DND-41 (cell line): ENCODE results near the gene SPTY2D1.

Source experiments
- ATAC-seq: fragments of 200-7000 bp; cut with Tn5 transposase; 3 replicates; pipeline ENCODE4 v1.9.1; 2021; ENCODE audit warnings: low read depth; ENCODE audit not compliant: insufficient read depth
- DNase-seq: peaks from one replicate; pipeline ENCODE4 v3.0.0-alpha.2; 2020
- H2AFZ ChIP-seq: 2 replicates; pipeline ENCODE4 v1.6.0; 2012; ENCODE audit warnings: low read depth, low read length
- H3K27ac ChIP-seq: 2 replicates; pipeline ENCODE4 v1.5.1; 2012; ENCODE audit warnings: low read length, inconsistent platforms
- H3K27me3 ChIP-seq: fragments of 200-600 bp; sonication (generic); 2 replicates; pipeline ENCODE4 v1.6.0; 2012; ENCODE audit warnings: low read length, mild to moderate bottlenecking, inconsistent platforms; ENCODE audit not compliant: insufficient read depth, poor library complexity
- H3K36me3 ChIP-seq: 2 replicates; pipeline ENCODE4 v1.5.1; 2012; ENCODE audit warnings: low read length, inconsistent platforms; ENCODE audit not compliant: insufficient read depth
- H3K4me1 ChIP-seq: 2 replicates; pipeline ENCODE4 v1.5.1; 2012; ENCODE audit warnings: mild to moderate bottlenecking, low read length; ENCODE audit not compliant: insufficient read depth
- H3K4me2 ChIP-seq: 2 replicates; pipeline ENCODE4 v1.6.0; 2012; ENCODE audit warnings: mild to moderate bottlenecking, moderate library complexity, low read length, inconsistent platforms; ENCODE audit not compliant: insufficient read depth
- H3K4me3 ChIP-seq, 2 experiments: fragments of 200-600 bp in 1 of 2; shearing (Covaris generic) in 1 of 2; 2 replicates each; pipeline ENCODE4 v1.5.1; 2012 to 2016; ENCODE audit warnings: inconsistent platforms in 2 of 2, low read length in 2 of 2, mild to moderate bottlenecking in 2 of 2, low read depth in 1 of 2, moderate library complexity in 1 of 2
- H3K79me2 ChIP-seq: 2 replicates; pipeline ENCODE4 v1.6.0; 2012; ENCODE audit warnings: low read length, inconsistent platforms; ENCODE audit not compliant: insufficient read depth
- H3K9ac ChIP-seq: 2 replicates; pipeline ENCODE4 v1.6.0; 2012; ENCODE audit warnings: low read depth, mild to moderate bottlenecking, inconsistent platforms, low read length, moderate library complexity
- H3K9me3 ChIP-seq: 2 replicates; pipeline ENCODE4 v1.5.1; 2012; ENCODE audit warnings: low read length, moderate library complexity, mild to moderate bottlenecking, inconsistent platforms; ENCODE audit not compliant: insufficient read depth, severe bottlenecking
- H4K20me1 ChIP-seq: 2 replicates; pipeline ENCODE4 v1.6.0; 2012; ENCODE audit warnings: low read length; ENCODE audit not compliant: insufficient read depth
- EZH2 ChIP-seq: IDR thresholded peaks from 3 replicates; pipeline ENCODE4 v1.6.1; 2012; ENCODE audit warnings: borderline replicate concordance, low read depth, mild to moderate bottlenecking, moderate library complexity, low read length, inconsistent platforms; ENCODE audit not compliant: severe bottlenecking
- TF ChIP-seq, protein P1 (sequence below): IDR thresholded peaks from 2 replicates; pipeline ENCODE4 v1.5.1; 2012; ENCODE audit warnings: borderline replicate concordance, low read length, moderate library complexity, mild to moderate bottlenecking; ENCODE audit not compliant: poor library complexity, severe bottlenecking; ENCODE audit errors: extremely low read depth

The SPTY2D1 gene

DNA sequence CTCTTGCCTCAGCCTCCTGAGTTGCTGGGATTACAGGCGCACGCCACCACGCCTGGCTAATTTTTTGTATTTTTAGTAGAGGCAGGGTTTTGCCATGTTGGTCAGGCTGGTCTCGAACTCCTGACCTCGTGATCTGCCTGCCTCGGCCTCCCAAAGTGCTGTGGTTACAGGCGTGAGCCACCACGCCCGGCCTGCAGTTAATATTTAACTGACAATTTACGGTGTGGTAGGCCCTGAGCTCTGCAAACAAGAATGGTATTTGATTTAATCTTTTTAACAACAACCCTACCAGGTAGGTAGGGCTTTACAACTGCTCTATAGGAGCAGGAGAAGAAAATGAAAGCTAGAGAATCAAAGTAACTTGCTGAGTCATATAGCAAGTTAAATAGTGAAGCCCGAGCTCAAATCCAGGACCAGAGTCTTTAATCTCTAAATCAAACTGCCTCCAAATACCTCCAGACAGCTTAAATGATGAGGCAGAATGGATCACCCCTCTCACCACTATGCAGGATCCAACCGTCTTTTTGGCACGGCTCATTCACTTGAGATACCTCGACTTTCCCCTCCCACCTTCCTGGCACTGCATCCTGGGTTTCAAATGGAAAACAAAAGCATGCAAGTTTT is 55.1 kb downstream of the SPTY2D1 start:
- Histone ChIP-seq H3K27ac (no peak overlapping the region), H3K79me2 (no peaks in the 10 kb centered on the region), H3K9ac (no peak overlapping the region), H3K36me3 (peaks cover 4% of the 10 kb centered on the region; the same call in 1 of the 2 replicates), H3K4me1 (no peaks in the 10 kb centered on the region), H3K4me3 (no peak overlapping the region), H2AFZ (no peak overlapping the region), H3K4me2 (no peak overlapping the region), H3K9me3 (no peaks in the 10 kb centered on the region), H4K20me1 (no peaks in the 10 kb centered on the region), H3K27me3 (no peaks in the 10 kb centered on the region)
- TF ChIP-seq, protein P1, sequence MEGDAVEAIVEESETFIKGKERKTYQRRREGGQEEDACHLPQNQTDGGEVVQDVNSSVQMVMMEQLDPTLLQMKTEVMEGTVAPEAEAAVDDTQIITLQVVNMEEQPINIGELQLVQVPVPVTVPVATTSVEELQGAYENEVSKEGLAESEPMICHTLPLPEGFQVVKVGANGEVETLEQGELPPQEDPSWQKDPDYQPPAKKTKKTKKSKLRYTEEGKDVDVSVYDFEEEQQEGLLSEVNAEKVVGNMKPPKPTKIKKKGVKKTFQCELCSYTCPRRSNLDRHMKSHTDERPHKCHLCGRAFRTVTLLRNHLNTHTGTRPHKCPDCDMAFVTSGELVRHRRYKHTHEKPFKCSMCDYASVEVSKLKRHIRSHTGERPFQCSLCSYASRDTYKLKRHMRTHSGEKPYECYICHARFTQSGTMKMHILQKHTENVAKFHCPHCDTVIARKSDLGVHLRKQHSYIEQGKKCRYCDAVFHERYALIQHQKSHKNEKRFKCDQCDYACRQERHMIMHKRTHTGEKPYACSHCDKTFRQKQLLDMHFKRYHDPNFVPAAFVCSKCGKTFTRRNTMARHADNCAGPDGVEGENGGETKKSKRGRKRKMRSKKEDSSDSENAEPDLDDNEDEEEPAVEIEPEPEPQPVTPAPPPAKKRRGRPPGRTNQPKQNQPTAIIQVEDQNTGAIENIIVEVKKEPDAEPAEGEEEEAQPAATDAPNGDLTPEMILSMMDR, result no peak
- no peak for TF ChIP-seq EZH2
- DNase-seq (no peak), ATAC-seq (0 out of 3 replicates have a peak, but pooled peaks have one; percentile 29)

DNA sequence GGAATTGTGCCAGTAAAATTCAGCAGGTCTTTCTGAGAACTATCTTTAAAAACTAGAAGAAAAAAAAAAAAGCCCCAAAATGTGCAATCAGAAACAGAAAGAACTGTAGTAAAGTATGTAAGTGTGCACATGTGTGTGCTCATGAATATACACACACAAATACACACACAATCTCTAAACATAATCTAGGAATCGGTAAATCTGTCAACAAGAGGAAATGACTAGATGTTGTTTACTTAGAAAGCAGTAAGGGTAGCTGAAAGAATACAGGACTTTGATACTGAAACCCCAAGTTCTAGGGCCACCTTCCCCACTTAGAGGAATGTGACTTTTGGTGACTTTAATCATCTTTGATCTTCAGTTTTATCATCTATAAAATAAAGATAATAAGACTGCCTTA is 58.8 kb downstream of the SPTY2D1 start:
- no peaks in the 10 kb centered on the region for H4K20me1 ChIP-seq
- no peaks in the 10 kb centered on the region for H3K27me3 ChIP-seq
- no peak overlapping the region for H3K4me2 ChIP-seq
- no peak for ATAC-seq
- H3K27ac ChIP-seq, result no peak overlapping the region
- TF ChIP-seq, protein P1, result no peak
- TF ChIP-seq EZH2, result no peak
- no peak for DNase-seq
- no peaks in the 10 kb centered on the region for H3K4me1 ChIP-seq
- no peaks in the 10 kb centered on the region for H3K9me3 ChIP-seq
- H2AFZ ChIP-seq, result no peak overlapping the region
- H3K36me3 ChIP-seq, result peaks cover 4% of the 10 kb centered on the region; the same call in 1 of the 2 replicates
- no peaks in the 10 kb centered on the region for H3K79me2 ChIP-seq
- H3K4me3 ChIP-seq, result no peak overlapping the region
- no peak overlapping the region for H3K9ac ChIP-seq

DNA sequence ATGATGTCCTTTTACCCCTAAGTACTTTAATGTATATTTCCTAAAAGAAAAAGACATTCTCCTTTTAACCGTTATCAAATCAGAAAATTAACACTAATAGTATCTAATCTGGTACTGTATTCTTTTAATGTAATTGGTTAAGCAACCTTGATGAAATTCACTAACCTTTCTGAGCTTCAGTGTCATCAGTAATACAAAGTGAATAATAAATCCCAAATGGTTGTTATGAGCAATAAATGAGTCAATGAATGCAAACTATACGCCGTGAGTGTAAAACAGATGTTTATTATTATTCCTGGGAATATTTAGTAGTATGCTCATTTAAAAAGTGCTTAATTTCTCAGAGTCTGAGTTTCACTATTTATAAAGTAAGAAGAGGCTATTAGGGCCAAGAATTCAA is 67.1 kb downstream of the SPTY2D1 start:
- Histone ChIP-seq H3K9me3 (no peaks in the 10 kb centered on the region), H3K79me2 (no peaks in the 10 kb centered on the region), H3K36me3 (no peaks in the 10 kb centered on the region; the same call in 1 of the 2 replicates), H2AFZ (no peak overlapping the region), H3K27ac (no peak overlapping the region), H3K9ac (no peak overlapping the region), H3K27me3 (no peaks in the 10 kb centered on the region), H3K4me3 (no peak overlapping the region), H4K20me1 (no peaks in the 10 kb centered on the region), H3K4me2 (no peak overlapping the region), H3K4me1 (no peaks in the 10 kb centered on the region)
- DNase-seq, result no peak
- TF ChIP-seq, protein P1, result no peak
- TF ChIP-seq EZH2, result no peak
- no peak for ATAC-seq

DNA sequence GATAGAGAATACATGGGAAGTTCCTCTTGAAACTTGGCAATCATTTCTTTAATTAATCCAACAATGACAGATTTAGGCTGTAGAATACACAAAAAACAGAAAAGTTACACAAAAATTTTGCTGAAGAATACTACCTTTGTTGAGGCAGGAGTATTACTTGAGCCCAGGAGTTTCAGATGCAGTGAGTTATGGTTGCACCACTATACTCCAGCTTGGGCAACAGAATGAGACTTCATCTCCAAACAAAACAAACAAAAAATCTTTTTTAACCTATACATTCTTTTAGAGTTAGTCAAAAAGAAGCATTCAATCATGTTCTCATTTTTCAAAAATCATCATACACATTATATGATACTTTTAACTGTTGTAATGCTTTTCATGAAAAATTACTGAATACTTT is 67.7 kb downstream of the SPTY2D1 start:
- Histone ChIP-seq H3K4me3 (no peak overlapping the region), H3K36me3 (no peaks in the 10 kb centered on the region; the same call in 1 of the 2 replicates), H3K4me1 (no peaks in the 10 kb centered on the region), H3K27me3 (no peaks in the 10 kb centered on the region), H3K9me3 (no peaks in the 10 kb centered on the region), H2AFZ (no peak overlapping the region), H4K20me1 (no peaks in the 10 kb centered on the region), H3K27ac (no peak overlapping the region), H3K79me2 (no peaks in the 10 kb centered on the region), H3K9ac (no peak overlapping the region), H3K4me2 (no peak overlapping the region)
- TF ChIP-seq, protein P1, result no peak
- TF ChIP-seq EZH2, result no peak
- DNase-seq (no peak), ATAC-seq (no peak)
